ENCODE measurements around the gene MT1H. TPM values are rescaled to one million over a fixed set of nuclear protein-coding genes. Genes with fewer than 3 reads are reported as not detected.

The MT1H gene
- total and polyA plus RNA-seq, 2 donors (not counting 1 experiment from before 2014, with no cell fraction given) = not detected

DNA sequence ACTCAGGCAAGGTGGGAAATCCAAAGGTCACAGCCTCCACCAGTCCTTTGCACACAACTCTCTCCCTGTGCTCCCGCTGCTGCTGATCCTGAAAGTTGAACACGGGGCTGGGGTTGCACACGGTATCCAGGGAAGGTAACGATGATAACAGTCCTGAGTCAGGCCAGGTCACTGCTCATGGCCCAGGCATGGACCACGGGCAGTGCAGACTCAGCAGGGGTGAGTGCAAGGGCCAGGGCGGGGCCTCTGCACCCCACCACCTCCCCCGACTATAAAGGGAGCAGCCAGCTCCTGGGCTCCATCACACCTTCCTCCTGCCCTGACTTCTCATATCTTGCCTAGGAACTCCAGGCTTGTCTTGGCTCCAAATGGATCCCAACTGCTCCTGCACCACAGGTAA lies 18.0 kb upstream of the MT1H start, which contains the start of gene MT1B:
TSS of gene MT1B (plus strand) at position 301 of the 400 bp plus-strand sequence. CDS start at position 369, 68 bp downstream.
- Histone ChIP-seq H3K27me3 (replicated peaks in 1 of 4; ENCODE audit: control extremely low read depth in 1 of 4, control insufficient read depth in 3 of 4, insufficient read depth in 4 of 4, low read length in 3 of 4) (peaks cover 0 to 23% (median 6%) of the 10 kb centered on the region in 4 experiments), H3K4me1 (ENCODE audit: control insufficient read depth in 2 of 2, insufficient read depth in 2 of 2, low read length in 2 of 2) (peaks cover 4 to 19% of the 10 kb centered on the region in 2 donors), H4K20me1 (ENCODE audit: control insufficient read depth, insufficient read depth, low read length, poor library complexity, severe bottlenecking) (no peaks in the 10 kb centered on the region), H3K9me3 (ENCODE audit: control extremely low read depth in 1 of 3, control insufficient read depth in 2 of 3, insufficient read depth in 1 of 3, low read length in 2 of 3) (no peaks in the 10 kb centered on the region), H3K27ac (ENCODE audit: low read length in 2 of 2) (no peak within 1 kb of the TSS), H3K79me2 (ENCODE audit: control insufficient read depth, insufficient read depth, low read length) (no peaks in the 10 kb centered on the region), H3K36me3 (replicated peaks in 1 of 2; ENCODE audit: control extremely low read depth in 1 of 2, control insufficient read depth in 1 of 2, extremely low read depth in 1 of 2, insufficient read depth in 2 of 2, low read length in 1 of 2) (no peaks in the 10 kb centered on the region), H3K4me3 (ENCODE audit: control extremely low read depth in 1 of 5, extremely low read depth in 1 of 5, insufficient read depth in 1 of 5, low read depth in 2 of 5, low read length in 4 of 5) (no peak within 1 kb of the TSS), H3K4me2 (replicated peaks; ENCODE audit: low read depth, low read length, poor library complexity, severe bottlenecking) (no peak within 1 kb of the TSS), H3K9ac (ENCODE audit: low read length) (no peak within 1 kb of the TSS), H2AFZ (ENCODE audit: insufficient read depth, low read depth, low read length, poor library complexity, severe bottlenecking) (no peak within 1 kb of the TSS)
- CTCF ChIA-PET = interaction anchor here (2.8 kb wide), 1 partner anchor 8 kb away, joined by 8 read pairs; no protein-coding TSS in a partner anchor
- no peak within 1 kb of the TSS for H3K4me3 Mint-ChIP-seq
- 85% methylated on average over 7 of the region's 7 CpGs for WGBS (ENCODE audit: insufficient coverage)
- peaks cover 24% of the 10 kb centered on the region for H3K27me3 Mint-ChIP-seq
- TF ChIP-seq, protein P1, sequence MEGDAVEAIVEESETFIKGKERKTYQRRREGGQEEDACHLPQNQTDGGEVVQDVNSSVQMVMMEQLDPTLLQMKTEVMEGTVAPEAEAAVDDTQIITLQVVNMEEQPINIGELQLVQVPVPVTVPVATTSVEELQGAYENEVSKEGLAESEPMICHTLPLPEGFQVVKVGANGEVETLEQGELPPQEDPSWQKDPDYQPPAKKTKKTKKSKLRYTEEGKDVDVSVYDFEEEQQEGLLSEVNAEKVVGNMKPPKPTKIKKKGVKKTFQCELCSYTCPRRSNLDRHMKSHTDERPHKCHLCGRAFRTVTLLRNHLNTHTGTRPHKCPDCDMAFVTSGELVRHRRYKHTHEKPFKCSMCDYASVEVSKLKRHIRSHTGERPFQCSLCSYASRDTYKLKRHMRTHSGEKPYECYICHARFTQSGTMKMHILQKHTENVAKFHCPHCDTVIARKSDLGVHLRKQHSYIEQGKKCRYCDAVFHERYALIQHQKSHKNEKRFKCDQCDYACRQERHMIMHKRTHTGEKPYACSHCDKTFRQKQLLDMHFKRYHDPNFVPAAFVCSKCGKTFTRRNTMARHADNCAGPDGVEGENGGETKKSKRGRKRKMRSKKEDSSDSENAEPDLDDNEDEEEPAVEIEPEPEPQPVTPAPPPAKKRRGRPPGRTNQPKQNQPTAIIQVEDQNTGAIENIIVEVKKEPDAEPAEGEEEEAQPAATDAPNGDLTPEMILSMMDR (IDR thresholded peaks at IDR 0.05) = no peak
- TF ChIP-seq EZH2 (IDR thresholded peaks at IDR 0.05; ENCODE audit: borderline replicate concordance, insufficient read depth, low read depth, low read length, poor library complexity, severe bottlenecking) = no peak
- ATAC-seq (ENCODE audit: low read depth) (no peak), DNase-seq (no peak)
- intact Hi-C loops (cut with micrococcal nuclease) = no loop called here
- no peak within 1 kb of the TSS for H3K27ac Mint-ChIP-seq
- no peaks in the 10 kb centered on the region for H3K9me3 Mint-ChIP-seq (ENCODE audit: insufficient read depth)
- POLR2A ChIA-PET = no interaction called here
- H3K4me1 Mint-ChIP-seq = peaks cover 13% of the 10 kb centered on the region

DNA sequence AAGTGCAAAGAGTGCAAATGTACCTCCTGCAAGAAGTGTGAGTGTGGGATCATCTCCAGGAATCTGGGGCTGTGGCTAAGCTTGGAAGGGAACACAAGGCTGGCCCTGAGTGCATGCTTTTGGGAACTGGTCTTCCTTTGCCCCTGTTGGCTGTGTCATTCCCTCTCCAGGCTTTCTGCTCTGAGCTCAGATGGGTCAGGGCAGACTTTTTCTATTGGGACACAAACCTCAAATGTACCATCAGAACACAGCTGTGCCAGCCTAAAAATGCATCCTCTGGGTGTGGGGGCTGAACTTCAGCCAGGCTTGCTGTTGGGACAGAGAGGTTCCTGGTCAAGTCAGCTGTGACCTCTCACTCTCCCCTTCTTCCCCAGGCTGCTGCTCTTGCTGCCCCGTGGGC lies 17.0 kb upstream of the MT1H start:
- H3K4me3 ChIP-seq (ENCODE audit: control extremely low read depth in 1 of 5, extremely low read depth in 1 of 5, insufficient read depth in 1 of 5, low read depth in 2 of 5, low read length in 4 of 5) = no peak overlapping the region
- peaks cover 4 to 22% of the 10 kb centered on the region in 2 donors for H3K4me1 ChIP-seq (ENCODE audit: control insufficient read depth in 2 of 2, insufficient read depth in 2 of 2, low read length in 2 of 2)
- no peak overlapping the region for H3K9ac ChIP-seq (ENCODE audit: low read length)
- POLR2A ChIA-PET = interaction anchor here (0.5 kb wide), 1 partner anchor 920 kb away, joined by 6 read pairs; no protein-coding TSS in a partner anchor
- DNase-seq (no peak), ATAC-seq (ENCODE audit: low read depth) (no peak)
- TF ChIP-seq, protein P1 (IDR thresholded peaks at IDR 0.05) = no peak
- no peak for TF ChIP-seq EZH2 (IDR thresholded peaks at IDR 0.05; ENCODE audit: borderline replicate concordance, insufficient read depth, low read depth, low read length, poor library complexity, severe bottlenecking)
- H3K27ac ChIP-seq (ENCODE audit: low read length in 2 of 2) = no peak overlapping the region
- H3K27ac Mint-ChIP-seq = no peak overlapping the region
- H2AFZ ChIP-seq (ENCODE audit: insufficient read depth, low read depth, low read length, poor library complexity, severe bottlenecking) = no peak overlapping the region
- no peaks in the 10 kb centered on the region for H3K36me3 ChIP-seq (replicated peaks in 1 of 2; ENCODE audit: control extremely low read depth in 1 of 2, control insufficient read depth in 1 of 2, extremely low read depth in 1 of 2, insufficient read depth in 2 of 2, low read length in 1 of 2)
- no peaks in the 10 kb centered on the region for H3K9me3 Mint-ChIP-seq (ENCODE audit: insufficient read depth)
- H3K4me3 Mint-ChIP-seq = no peak overlapping the region
- peaks cover 17% of the 10 kb centered on the region for H3K4me1 Mint-ChIP-seq
- CTCF ChIA-PET = interaction anchor here (0.7 to 2.8 kb wide), 2 partner anchors 9 to 50 kb away, joined by 3 to 8 read pairs; no protein-coding TSS in a partner anchor
- H3K27me3 ChIP-seq (replicated peaks in 1 of 4; ENCODE audit: control extremely low read depth in 1 of 4, control insufficient read depth in 3 of 4, insufficient read depth in 4 of 4, low read length in 3 of 4) = peaks cover 0 to 16% (median 4%) of the 10 kb centered on the region in 4 experiments
- peaks cover 18% of the 10 kb centered on the region for H3K27me3 Mint-ChIP-seq
- intact Hi-C loops (cut with micrococcal nuclease) = no loop called here
- H3K4me2 ChIP-seq (replicated peaks; ENCODE audit: low read depth, low read length, poor library complexity, severe bottlenecking) = no peak overlapping the region
- no peaks in the 10 kb centered on the region for H4K20me1 ChIP-seq (ENCODE audit: control insufficient read depth, insufficient read depth, low read length, poor library complexity, severe bottlenecking)
- no peaks in the 10 kb centered on the region for H3K79me2 ChIP-seq (ENCODE audit: control insufficient read depth, insufficient read depth, low read length)
- 71% methylated on average over 1 of the region's 1 CpG for WGBS (ENCODE audit: insufficient coverage)
- no peaks in the 10 kb centered on the region for H3K9me3 ChIP-seq (ENCODE audit: control extremely low read depth in 1 of 3, control insufficient read depth in 2 of 3, insufficient read depth in 1 of 3, low read length in 2 of 3)

All from B cell (primary cell).